Nephron progenitor cell (in vitro differentiated cells): ENCODE results near the gene PARP15.

Experiments
- DNase-seq: peaks from one replicate; pipeline ENCODE4 v3.0.0; 2021
- H3K27ac Mint-ChIP-seq: 2 replicates; pipeline ENCODE4 v1.8.0; 2021; ENCODE audit warnings: mild to moderate bottlenecking, moderate library complexity, mixed read lengths
- H3K27me3 Mint-ChIP-seq: 2 replicates; pipeline ENCODE4 v1.8.0; 2021; ENCODE audit warnings: mild to moderate bottlenecking, low read depth, mixed read lengths; ENCODE audit not compliant: poor library complexity
- H3K36me3 Mint-ChIP-seq: 2 replicates; pipeline ENCODE4 v1.8.0; 2021; ENCODE audit warnings: low read depth, mixed read lengths
- H3K4me1 Mint-ChIP-seq: 2 replicates; pipeline ENCODE4 v1.8.0; 2021; ENCODE audit warnings: mixed read lengths
- H3K4me3 Mint-ChIP-seq: 2 replicates; pipeline ENCODE4 v1.8.0; 2021; ENCODE audit warnings: mild to moderate bottlenecking, moderate library complexity, mixed read lengths
- H3K9me3 Mint-ChIP-seq: 2 replicates; pipeline ENCODE4 v1.8.0; 2021; ENCODE audit warnings: mild to moderate bottlenecking, moderate library complexity, mixed read lengths
- TF ChIP-seq, protein P1 (sequence below): fragments of 200-600 bp; sonication (generic); IDR thresholded peaks from 2 replicates; pipeline ENCODE4 v1.5.0; 2021; ENCODE audit warnings: antibody characterized with exemption

The PARP15 gene

DNA sequence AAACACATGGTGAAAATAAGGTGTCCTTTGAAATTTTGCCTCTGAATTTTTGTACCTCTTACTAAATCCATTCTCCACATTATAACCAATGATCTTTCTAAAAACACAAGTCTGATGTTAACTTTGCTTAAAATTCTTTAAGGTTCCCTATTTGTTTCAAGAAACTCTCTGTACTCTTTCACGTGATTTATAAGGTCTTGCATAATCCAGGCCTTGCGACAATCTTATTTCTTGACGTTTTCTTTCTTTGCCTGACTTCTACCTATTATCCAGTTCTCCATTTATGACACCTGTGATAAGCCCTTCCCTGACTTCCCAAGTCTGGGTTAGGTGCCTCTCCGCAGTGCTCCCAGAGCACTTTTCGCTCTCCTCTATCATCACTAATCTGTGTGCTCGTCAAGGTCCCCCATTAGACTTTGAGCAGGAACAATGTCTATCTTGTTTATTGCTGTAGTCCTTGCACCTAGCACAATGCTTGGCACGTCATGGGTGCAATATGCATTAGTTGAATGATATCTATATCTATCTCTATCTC, 38.4 kb upstream of the PARP15 start:
- no peak for DNase-seq
- H3K9me3 Mint-ChIP-seq, result no peaks in the 10 kb centered on the region
- no peaks in the 10 kb centered on the region for H3K4me1 Mint-ChIP-seq
- H3K4me3 Mint-ChIP-seq, result no peak overlapping the region
- TF ChIP-seq, protein P1, sequence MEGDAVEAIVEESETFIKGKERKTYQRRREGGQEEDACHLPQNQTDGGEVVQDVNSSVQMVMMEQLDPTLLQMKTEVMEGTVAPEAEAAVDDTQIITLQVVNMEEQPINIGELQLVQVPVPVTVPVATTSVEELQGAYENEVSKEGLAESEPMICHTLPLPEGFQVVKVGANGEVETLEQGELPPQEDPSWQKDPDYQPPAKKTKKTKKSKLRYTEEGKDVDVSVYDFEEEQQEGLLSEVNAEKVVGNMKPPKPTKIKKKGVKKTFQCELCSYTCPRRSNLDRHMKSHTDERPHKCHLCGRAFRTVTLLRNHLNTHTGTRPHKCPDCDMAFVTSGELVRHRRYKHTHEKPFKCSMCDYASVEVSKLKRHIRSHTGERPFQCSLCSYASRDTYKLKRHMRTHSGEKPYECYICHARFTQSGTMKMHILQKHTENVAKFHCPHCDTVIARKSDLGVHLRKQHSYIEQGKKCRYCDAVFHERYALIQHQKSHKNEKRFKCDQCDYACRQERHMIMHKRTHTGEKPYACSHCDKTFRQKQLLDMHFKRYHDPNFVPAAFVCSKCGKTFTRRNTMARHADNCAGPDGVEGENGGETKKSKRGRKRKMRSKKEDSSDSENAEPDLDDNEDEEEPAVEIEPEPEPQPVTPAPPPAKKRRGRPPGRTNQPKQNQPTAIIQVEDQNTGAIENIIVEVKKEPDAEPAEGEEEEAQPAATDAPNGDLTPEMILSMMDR, result no peak
- no peaks in the 10 kb centered on the region for H3K36me3 Mint-ChIP-seq
- no peak overlapping the region for H3K27ac Mint-ChIP-seq
- H3K27me3 Mint-ChIP-seq, result peaks cover 4% of the 10 kb centered on the region

DNA sequence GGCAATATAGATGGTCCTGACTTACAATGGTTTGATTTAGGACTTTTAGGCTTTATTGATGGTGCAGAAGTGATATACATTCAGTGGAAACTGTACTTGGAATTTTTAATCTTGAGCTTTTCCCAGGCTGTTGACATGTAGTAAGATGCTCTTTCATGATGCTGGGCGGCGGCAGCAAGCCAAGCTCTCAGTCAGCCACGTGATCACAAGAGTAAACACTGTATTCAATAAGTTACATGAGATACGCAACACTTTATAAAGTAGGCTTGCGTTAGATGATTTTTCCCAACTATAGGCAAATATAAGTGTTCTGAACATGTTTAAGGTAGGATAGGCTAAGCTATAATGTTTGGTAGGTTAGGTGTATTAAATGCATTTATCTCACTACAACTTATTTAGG, 31.3 kb upstream of the PARP15 start:
- Mint-ChIP-seq H3K9me3 (no peaks in the 10 kb centered on the region), H3K4me1 (no peaks in the 10 kb centered on the region), H3K36me3 (no peaks in the 10 kb centered on the region), H3K27me3 (peaks cover 2% of the 10 kb centered on the region), H3K27ac (no peak overlapping the region), H3K4me3 (no peak overlapping the region)
- DNase-seq, result no peak
- TF ChIP-seq, protein P1, result no peak

DNA sequence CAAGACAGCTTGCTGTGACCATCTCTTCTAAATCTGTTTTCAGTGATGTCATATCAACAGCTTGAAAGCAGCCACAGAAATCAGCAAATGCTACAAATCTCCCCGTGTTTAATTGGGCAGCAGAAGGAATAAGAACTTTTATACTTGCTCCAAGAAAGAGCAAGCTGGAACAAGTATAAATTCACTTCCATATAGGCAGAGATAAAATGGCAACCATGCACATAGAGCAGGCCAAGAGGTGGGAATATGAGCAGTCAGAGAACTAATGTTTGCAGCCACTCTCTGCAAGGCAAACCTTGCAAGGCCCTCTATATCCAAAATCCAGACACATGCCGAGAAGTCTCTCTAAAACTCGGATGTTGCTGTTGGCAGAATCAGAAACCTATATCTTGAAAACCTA, 29.4 kb upstream of the PARP15 start:
- TF ChIP-seq, protein P1, result no peak
- H3K27ac Mint-ChIP-seq, result no peak overlapping the region
- no peaks in the 10 kb centered on the region for H3K9me3 Mint-ChIP-seq
- no peak overlapping the region for H3K4me3 Mint-ChIP-seq
- no peaks in the 10 kb centered on the region for H3K36me3 Mint-ChIP-seq
- peaks cover 3% of the 10 kb centered on the region for H3K27me3 Mint-ChIP-seq
- no peak for DNase-seq
- H3K4me1 Mint-ChIP-seq, result no peaks in the 10 kb centered on the region

DNA sequence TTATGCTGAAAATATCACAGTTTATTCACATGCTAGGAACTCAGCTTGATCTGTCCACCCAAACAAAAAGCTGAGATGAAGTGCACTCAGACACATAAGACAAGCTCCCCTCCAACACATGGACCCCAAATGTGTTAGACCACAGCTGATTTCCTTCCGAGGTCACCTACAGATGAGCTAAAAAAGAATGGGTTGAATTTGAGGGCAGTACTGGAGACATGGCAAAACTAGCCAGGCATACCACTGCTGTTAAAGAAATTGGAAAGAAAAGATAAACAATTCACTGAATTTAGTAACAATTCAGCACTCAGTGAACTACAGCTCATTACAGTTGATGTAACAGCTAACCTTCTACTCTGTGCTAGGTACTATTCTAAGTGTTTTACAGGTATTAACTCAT, 28.8 kb upstream of the PARP15 start:
- peaks cover 3% of the 10 kb centered on the region for H3K27me3 Mint-ChIP-seq
- DNase-seq, result no peak
- no peak overlapping the region for H3K27ac Mint-ChIP-seq
- H3K4me1 Mint-ChIP-seq, result no peaks in the 10 kb centered on the region
- TF ChIP-seq, protein P1, result no peak
- H3K4me3 Mint-ChIP-seq, result no peak overlapping the region
- no peaks in the 10 kb centered on the region for H3K9me3 Mint-ChIP-seq
- H3K36me3 Mint-ChIP-seq, result no peaks in the 10 kb centered on the region

DNA sequence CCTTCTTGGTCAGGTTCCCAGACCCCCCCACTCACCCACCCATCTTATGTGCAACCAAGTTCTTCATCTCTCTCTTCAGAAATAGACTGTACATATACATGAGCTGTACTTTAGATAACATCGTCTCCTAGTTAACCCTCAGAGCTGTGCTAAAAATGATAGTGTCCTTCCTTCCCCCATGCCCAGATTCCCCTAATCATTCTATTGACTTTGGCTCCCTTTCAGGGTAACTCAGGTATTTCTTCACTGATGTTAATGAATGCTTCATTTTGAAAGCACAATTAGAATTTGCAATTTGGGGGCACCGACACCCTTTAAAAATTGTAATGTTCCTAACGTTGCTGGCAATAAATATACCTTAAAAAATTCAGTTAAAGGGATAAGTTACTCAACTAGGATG, 24.3 kb upstream of the PARP15 start:
- H3K36me3 Mint-ChIP-seq, result no peaks in the 10 kb centered on the region
- H3K9me3 Mint-ChIP-seq, result no peaks in the 10 kb centered on the region
- H3K27ac Mint-ChIP-seq, result no peak overlapping the region
- TF ChIP-seq, protein P1, result no peak
- H3K4me3 Mint-ChIP-seq, result no peak overlapping the region
- no peaks in the 10 kb centered on the region for H3K4me1 Mint-ChIP-seq
- H3K27me3 Mint-ChIP-seq, result peaks cover 11% of the 10 kb centered on the region
- DNase-seq, result no peak

DNA sequence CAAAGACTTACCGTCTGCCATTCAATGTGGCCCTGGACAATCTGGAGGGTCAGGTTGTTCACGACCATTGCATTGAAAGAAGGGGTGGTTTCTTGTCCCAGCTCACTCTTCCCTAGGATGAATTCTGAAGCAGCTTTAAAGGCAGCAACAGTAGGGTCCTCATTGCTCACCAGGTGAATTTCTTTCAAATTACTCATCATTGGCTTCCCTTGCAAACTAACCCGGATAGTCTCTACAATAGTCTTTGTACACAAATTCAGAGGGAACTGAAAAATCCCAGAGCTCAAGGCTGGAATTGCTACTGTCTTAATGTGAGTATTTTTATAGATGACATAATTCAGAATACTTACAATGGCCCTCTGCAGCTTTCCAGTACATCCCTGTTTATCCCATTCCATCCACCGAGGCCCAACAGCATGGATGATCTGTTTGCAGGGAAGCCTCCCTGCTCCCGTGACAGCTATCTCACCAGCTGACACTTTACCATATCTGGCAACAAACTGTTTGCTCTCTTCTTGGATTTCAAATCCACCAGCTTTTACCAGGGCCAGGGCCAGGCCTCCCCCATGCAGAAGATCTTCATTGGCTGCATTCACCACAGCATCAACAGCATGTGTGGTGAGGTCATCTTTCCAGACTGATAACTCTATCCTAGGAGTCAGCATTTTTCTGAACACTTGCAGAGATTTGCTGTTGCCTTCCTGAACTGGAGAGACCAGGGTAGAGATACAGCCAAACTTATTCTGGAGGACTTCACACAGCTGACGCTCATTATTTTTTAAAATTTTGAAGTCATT, 22.0 kb upstream of the PARP15 start:
- TF ChIP-seq, protein P1, result no peak
- Mint-ChIP-seq H3K27ac (peak overlapping the region; percentile 44), H3K27me3 (peaks cover 15% of the 10 kb centered on the region), H3K4me1 (no peaks in the 10 kb centered on the region), H3K4me3 (no peak overlapping the region), H3K36me3 (no peaks in the 10 kb centered on the region), H3K9me3 (no peaks in the 10 kb centered on the region)
- no peak for DNase-seq
